CD4-positive, alpha-beta T cell treated with Interleukin-15 for 4 hours (primary cell): ENCODE measurements around the gene WDR72.
"Not testable (repeated sequence)": the region's sequence is repeated elsewhere in the genome, so short reads cannot be mapped to it uniquely, and the experiment has no call there.

ENCODE experiments used
- DNase-seq: peaks from one replicate; pipeline ENCODE4 v3.0.0-alpha.2; 2020; ENCODE audit warnings: low spot score

The WDR72 gene

GRCh38 chr15:53759411-53759931 is at the start of gene WDR72:
Gene WDR72, minus strand, starts transcription at chr15:53759663. Its CDS starts 26,514 bp downstream, at chr15:53733149.
- DNase-seq: no peak

GRCh38 chr15:53808058-53808706 is 48.7 kb upstream of the WDR72 start:
- no peak for DNase-seq

GRCh38 chr15:53807501-53807900 is 48.0 kb upstream of the WDR72 start:
- DNase-seq: no peak

GRCh38 chr15:53802672-53803071 is 43.2 kb upstream of the WDR72 start:
- DNase-seq: no peak

- DNase-seq: no peak
Measured at GRCh38 chr15:53791581-53791980, 32.1 kb upstream of the WDR72 start.

GRCh38 chr15:53789654-53790375 is 30.4 kb upstream of the WDR72 start:
- DNase-seq: no peak

- no peak for DNase-seq
Measured at GRCh38 chr15:53786401-53786800, 26.9 kb upstream of the WDR72 start.

GRCh38 chr15:53785241-53785640 is 25.8 kb upstream of the WDR72 start:
- DNase-seq: not testable (repeated sequence)

- DNase-seq: no peak
Measured at GRCh38 chr15:53762916-53763315, 3.5 kb upstream of the WDR72 start.

- no peak for DNase-seq
Measured at GRCh38 chr15:53758412-53758811, 1.1 kb downstream of the WDR72 start.

GRCh38 chr15:53757906-53758305 is 1.6 kb downstream of the WDR72 start:
- no peak for DNase-seq

- no peak for DNase-seq
Measured at GRCh38 chr15:53753813-53754212, 5.7 kb downstream of the WDR72 start.

- DNase-seq: no peak
Measured at GRCh38 chr15:53752406-53752805, 7.1 kb downstream of the WDR72 start.

- DNase-seq: no peak
Measured at GRCh38 chr15:53747501-53748068, 11.9 kb downstream of the WDR72 start.

- no peak for DNase-seq
Measured at GRCh38 chr15:53746101-53746500, 13.4 kb downstream of the WDR72 start.

- no peak for DNase-seq
Measured at GRCh38 chr15:53739651-53740050, 19.8 kb downstream of the WDR72 start.

- DNase-seq: no peak
Measured at GRCh38 chr15:53739187-53739586, 20.3 kb downstream of the WDR72 start.

GRCh38 chr15:53721334-53722087 is 38.0 kb downstream of the WDR72 start:
- no peak for DNase-seq

- no peak for DNase-seq
Measured at GRCh38 chr15:53716909-53717876, 42.3 kb downstream of the WDR72 start.

GRCh38 chr15:53713218-53713617 is 46.2 kb downstream of the WDR72 start:
- DNase-seq: no peak

- no peak for DNase-seq
Measured at GRCh38 chr15:53710906-53711305, 48.6 kb downstream of the WDR72 start.
